GM18858 (cell line): ENCODE results near the gene CDKN1B.

ENCODE experiments used
- ATAC-seq: cut with Tn5 transposase; IDR thresholded peaks from one replicate; pipeline ENCODE4 v1.9.1; 2021; ENCODE audit not compliant: unreplicated experiment

CDKN1B gene

DNA sequence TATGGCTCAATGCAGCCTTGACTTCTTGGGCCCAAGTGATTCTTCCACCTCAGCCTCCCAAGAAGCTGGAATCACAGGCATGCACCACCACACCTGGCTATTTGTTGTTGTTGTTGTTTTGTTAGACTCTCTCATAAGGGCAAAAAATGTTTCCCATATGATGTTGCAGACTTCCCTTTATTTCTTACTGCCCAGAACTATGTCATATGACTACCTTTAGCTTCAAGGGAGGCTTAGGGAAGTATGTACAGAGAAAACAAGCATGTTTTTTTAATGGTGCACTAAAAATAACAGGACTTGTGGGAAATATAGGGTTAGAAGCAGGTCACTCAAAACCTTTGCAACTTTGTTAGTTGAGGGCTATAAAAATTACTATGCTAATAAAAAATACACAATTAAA is 16.9 kb upstream of the CDKN1B start:
- no peak for ATAC-seq

DNA sequence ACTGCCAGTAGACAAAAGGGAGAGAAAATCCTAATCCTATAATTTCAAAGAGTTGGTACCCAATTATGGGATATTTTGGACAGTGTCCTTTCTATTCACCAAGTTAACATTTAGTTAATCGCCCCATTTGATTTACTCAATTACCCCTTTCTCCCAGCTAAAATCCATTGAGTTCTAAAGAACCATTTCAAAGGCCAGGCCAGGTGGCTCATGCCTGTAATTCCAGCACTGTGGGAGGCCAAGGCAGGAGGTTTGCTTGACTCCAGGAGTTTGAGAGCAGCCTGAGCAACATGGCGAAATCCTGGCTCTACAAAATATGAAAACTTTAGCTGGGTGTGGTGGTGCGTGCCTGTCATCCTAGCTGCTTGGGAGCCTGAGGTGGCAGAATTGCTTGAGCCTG is 15.7 kb upstream of the CDKN1B start:
- no peak for ATAC-seq

DNA sequence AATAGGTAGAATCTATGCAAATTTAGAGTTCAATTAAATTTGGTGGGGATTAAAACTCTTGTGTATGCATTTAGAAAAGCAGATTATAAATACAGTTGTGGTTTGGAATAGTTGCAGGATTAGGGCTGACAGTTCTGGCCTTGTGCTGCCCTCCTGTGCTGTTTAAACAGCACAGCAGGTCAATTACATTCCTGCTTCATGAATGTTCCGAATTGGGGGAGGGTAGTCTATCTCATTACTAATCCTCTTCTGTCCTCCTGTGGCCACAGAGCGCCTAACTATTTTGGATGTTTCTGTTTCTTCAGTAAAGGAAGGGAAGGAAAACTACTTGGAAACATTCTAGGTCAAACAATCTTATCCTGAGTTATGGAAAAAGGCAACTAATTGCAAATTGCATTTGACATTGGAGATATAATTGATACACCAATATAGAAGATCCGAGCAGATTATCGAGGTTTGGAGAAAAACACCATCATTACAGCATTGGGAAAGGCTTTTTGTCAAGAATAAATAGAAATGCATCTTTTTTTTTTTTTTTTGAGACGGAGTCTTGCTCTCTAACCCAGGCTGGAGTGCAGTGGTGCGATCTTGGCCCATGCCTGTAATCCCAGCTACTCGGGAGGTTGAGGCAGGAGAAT is 12.5 kb upstream of the CDKN1B start:
- ATAC-seq: peak; percentile 78

DNA sequence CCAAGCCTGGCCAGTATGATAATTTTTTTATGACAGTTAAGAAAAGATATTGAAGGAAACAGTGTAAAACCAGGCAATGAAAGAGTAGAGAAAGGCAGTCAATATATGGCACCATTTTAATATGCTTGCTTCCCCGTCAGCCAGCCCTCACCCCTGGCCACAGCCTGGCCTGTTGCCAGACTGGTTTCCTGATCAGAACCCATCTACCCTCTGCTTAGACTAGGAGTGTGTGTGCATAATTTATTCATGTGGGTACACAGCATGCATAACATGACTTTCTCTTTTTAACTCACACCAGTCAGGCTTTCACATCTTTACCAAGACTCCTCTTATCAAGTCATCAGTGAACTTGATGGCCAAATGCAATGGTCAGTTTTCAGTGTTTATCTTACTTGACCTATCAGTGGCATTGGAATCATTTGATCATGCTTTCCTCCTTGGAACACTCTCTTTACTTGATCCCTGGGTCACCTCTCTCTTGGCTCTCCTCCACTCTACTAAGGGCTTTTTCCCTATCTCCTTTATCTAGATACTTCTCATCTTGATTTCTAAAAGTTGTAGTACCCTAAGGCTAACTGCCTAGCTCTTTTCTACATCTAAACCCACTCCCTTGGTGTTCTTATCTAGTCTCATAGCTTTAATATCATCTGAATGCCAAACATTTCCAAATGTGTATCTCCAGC is 11.2 kb upstream of the CDKN1B start:
- no peak for ATAC-seq

DNA sequence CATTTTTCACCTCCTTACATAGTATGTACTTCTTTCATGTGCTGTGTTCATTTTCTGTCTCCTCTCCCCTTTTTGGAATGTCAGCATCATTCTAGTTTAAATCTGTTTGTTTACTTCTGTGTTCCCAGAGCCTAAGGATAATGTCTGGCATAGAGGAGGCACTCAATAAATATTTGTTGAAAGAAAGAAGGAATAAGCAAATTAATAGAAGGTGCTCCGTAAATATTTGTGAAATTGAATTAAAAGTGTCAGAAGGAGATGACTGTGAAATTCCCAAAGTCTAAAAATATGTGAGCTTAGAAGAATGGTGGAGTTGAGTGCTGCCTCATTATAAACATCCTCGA is 3.3 kb upstream of the CDKN1B start:
- ATAC-seq: no peak

GRCh38 chr12:12714276-12715021 is 2.7 kb upstream of the CDKN1B start:
- peak; percentile 26 for ATAC-seq

- no peak for ATAC-seq
Observed at GRCh38 chr12:12715128-12715458, 2.1 kb upstream of the CDKN1B start.

- peak; percentile 34 for ATAC-seq
Observed at GRCh38 chr12:12715459-12716150, 1.6 kb upstream of the CDKN1B start.

- ATAC-seq: no peak
Observed at GRCh38 chr12:12716151-12716792, 896 bp upstream of the CDKN1B start.

GRCh38 chr12:12717586-12718380 is 615 bp downstream of the CDKN1B start:
- no peak for ATAC-seq

- ATAC-seq: no peak
Observed at GRCh38 chr12:12718381-12718759, 1.2 kb downstream of the CDKN1B start.

DNA sequence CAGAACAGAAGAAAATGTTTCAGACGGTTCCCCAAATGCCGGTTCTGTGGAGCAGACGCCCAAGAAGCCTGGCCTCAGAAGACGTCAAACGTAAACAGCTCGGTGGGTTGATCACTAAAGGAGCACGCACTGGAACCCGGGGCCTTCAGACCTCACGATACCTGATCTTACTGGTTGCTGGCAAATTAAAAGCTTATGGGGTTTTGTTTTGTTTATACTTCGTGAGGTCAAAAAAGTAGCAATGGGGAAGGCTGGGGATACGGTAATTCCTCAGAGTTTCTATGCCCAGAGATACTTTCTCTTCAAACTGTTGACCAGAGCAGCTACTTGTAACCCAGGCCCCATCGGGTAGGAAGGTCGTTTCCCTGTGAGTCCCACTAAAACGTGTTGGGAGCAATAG is 1.7 kb downstream of the CDKN1B start:
- ATAC-seq: no peak

DNA sequence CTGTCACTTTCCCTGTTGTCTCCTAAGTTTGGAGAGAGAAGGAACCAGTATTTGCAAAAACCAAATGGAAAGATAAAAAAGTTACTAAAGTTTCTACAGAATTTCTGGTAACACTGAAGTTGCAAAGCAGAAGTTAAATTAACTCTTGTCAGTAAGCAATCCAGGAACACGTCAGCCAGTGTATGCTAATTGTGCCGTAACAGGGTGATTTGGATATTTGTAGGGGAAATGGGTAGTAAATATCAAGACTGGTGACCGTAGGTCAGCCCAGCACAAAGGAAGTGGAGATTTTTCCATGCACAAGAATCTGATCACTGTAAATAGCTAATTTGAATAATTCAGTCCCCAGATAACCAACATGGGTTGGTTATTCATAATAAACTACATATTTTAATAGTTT is 2.3 kb downstream of the CDKN1B start:
- ATAC-seq: no peak

GRCh38 chr12:12720052-12720451 is 2.9 kb downstream of the CDKN1B start:
- ATAC-seq: no peak

GRCh38 chr12:12720672-12721161 is 3.5 kb downstream of the CDKN1B start:
- ATAC-seq: no peak

DNA sequence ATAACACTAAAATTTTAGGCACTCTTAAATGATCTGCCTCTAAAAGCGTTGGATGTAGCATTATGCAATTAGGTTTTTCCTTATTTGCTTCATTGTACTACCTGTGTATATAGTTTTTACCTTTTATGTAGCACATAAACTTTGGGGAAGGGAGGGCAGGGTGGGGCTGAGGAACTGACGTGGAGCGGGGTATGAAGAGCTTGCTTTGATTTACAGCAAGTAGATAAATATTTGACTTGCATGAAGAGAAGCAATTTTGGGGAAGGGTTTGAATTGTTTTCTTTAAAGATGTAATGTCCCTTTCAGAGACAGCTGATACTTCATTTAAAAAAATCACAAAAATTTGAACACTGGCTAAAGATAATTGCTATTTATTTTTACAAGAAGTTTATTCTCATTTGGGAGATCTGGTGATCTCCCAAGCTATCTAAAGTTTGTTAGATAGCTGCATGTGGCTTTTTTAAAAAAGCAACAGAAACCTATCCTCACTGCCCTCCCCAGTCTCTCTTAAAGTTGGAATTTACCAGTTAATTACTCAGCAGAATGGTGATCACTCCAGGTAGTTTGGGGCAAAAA is 4.1 kb downstream of the CDKN1B start:
- no peak for ATAC-seq

- no peak for ATAC-seq
Observed at GRCh38 chr12:12721814-12722434, 4.8 kb downstream of the CDKN1B start.

DNA sequence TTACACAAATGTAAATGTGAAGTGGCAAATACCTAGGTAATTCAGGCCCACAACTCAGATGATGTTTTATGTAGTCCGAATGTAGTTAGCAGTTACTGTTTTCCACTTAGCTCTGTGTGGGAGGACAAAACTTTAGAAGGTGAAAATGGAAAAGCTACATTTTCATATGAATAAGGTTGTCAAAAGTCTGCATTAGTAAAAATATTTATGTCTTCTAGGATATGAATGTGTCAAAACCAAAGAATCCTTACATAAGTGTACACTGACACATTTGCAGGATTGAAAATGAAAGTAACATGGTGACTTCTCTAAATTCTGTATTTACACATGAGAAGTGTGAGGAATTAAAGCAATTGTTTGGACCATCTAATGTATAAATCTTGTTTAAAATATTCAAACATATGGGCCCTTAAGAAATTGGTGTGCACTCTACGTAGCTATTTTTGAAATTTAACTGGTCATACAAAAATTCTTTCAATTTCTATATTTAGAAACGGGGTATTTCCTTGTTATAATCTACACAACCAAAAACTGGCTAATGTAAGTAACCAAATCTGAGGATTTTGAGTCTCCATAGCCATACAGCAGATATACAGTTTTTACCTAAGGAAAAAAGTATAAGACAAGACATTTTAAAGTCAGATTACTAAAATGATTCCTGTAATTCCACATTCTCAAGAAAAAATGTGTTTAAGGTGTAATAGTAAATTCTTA is 5.4 kb downstream of the CDKN1B start:
- ATAC-seq: no peak

DNA sequence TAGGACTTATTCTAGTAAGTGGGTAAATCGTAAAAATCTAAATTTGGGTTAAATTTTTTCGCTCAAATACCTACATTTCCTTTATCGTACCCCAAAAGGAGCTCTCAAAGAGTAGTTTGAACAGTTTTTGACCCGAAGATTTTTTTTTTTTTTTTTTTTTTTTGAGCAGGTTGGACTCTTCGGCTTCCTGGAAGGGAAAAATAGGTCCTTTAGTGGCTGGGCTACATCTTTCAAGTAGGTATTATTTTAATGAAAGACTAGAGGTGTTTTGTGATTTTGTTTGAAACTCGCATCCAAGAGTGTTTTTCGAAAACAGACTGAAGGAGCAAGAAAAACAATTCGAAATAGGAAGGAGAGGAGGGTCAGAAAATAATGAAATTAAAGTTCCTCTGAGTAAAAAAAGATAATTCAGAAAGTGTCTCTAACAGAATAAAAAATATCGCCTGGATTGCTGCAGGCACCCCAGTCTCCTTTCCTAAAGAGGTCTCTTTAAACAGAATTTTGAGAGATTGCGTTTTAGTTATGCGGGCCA is 6.0 kb downstream of the CDKN1B start:
- no peak for ATAC-seq
